GM18511 (cell line): ENCODE data around the gene TRIM15.
A peak's percentile ranks its signal among the peaks of the same experiment; 100 is the strongest.
"Not testable (repeated sequence)": the region's sequence is repeated elsewhere in the genome, so short reads cannot be mapped to it uniquely, and the experiment has no call there.

ENCODE experiments used
- ATAC-seq: cut with Tn5 transposase; IDR thresholded peaks from one replicate; pipeline ENCODE4 v1.9.1; 2021; ENCODE audit warnings: mild to moderate bottlenecking, moderate library complexity; ENCODE audit not compliant: unreplicated experiment

The TRIM15 gene

DNA sequence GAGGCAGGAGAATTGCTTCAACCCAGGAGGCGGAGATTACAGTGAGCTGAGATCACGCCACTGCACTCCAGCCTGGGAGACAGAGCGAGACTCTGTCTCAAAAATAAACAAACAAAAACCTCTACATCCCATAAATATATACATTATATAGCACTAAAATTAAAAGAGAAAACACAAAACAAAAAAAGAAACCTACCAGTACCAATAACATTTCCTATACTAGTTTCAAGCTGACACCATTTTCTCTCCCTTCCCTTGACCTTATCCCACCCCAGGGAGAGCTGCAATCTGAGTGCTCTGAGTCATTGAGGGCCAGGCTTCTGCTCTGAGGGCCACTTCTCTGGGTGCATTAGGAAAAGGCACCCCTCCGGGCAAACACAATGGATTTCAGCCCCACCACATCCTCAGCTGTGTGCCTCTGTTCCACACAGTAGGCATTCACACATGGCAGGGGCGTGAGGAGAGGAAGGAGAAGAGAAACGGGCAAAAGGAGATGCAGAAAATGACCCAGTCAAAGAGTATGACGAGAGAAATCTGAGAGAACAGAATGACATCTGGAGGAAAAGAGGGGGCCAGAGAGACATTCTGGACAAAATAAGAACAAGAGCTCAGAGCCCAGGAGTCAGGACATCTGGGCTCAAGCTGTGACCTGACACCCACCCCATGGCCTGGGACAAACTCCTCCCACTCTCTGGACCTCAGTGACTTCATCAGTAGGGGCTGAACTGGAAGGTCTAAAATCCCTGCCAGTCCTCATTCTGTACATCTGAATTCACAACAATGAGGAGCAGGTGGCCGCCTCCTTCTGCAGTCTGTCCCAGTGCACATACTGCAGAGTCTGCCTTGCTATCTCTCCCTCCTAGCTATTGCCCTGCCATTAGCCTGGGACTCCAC, 31.7 kb downstream of the TRIM15 start:
- no peak for ATAC-seq

DNA sequence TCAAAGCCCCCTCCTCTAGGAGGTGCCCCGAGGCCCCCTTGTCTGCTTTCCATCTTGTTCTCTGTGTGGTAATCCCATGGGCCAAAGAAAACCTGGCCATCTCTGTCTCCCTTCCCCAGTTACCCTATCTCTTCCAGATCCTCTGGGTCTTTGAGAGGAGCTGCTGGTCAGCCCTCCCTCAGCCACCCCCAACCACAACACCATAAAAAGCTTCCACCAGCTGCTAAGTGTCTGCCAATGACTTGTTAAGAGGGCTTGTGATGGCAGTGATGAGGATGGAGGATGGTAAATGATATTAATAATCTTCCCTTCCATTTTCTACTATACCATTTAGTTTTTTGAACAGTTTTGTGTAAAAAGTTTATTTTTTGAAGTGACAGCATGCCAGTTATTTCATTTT, 32.6 kb downstream of the TRIM15 start:
- no peak for ATAC-seq

DNA sequence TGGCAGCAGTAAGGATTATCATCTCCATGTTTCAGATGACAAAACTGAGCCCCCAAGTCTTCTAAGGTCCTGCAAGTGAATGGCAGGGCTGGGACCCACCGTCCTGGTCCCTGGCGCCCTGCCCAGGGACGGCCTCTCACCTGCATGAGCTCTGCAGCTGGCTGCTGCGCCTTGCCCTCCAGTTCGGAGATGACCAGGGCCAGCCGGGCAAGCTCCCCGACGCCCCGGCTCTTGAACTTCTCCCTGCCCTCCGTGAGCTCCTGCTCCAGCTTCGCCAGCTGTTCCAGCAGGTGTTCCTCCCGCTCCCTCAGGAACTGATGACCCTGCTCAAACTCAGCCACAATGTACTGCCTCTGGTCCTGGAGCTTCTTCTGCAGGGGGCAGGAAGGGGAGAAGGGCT, 33.0 kb downstream of the TRIM15 start:
- no peak for ATAC-seq

DNA sequence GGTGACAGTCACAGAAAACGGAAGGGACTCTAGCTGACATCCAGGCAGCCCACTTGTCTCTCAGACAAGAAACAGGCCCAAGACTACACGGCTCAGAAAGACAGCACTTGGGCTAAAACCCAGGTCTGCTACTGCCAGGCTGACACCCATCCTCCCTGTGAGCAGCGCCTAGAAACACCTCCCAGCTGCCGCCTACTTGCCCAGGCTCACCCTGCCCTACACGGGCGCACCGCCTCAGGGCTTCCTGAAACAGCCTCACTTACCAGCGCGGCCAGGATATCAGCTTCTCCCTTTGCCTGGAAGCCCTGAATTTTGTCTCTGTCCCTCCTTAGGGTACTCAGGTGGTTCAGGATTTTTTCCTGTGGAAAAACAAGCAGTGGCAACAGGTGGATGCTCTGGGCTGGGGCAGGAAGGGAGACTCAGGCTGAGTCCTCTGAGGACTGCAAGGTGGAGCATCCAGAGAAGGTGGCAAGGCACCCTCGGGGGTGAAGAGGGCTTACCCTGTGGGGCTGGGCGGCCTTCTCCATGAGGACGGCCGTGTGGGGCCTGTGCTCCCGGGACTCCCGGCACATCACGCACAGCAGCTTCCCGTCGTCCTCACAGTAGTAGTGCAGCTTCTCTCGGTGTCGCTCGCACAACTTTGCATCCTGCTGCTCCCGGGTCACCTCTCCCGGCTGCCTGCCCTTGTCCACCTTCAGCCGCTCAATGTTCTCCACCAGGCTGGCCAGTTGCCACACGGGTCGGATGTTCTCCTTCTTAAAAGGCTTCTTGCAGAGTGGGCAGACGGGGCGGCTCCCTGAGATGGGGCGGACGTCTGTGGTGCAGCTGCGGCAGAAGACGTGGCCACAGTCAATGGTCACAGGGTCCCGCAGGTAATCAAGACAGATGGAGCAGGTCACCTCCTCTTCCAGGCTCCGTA, 35.1 kb downstream of the TRIM15 start:
- no peak for ATAC-seq

DNA sequence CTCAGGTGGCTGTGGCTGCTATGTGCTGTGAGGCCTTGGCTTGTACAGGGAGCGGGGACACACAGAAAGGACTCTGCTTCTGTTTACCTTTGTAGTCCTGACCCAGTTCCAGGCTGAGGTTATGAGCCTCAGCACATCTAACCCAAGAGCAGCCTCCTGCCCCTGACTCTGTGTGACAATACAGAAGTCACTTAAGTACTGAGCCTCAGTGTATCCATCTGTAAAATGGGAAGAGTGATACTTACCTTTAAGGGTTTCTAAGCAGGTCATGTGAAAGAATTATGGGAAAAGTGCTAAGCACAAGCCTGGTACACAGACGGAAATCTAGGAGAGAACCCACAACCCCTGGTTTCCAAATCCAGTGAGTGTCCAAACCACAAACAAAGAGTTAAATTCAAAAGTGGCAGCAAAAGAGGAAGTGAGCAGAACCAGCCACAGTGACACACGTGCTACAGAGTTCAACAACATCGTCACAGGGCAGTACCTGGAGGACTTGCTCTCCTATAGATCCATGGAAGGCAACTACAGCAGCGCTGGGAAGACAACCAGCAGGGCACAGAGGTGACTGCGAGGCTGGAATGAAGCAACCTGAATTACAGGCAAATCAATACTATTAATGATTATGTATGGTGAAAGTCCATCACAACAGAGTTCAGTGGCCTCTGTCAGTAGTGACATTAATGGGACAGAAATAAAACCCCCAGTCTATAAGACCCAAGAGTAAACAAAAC, 37.4 kb downstream of the TRIM15 start:
- ATAC-seq = peak; percentile 72

DNA sequence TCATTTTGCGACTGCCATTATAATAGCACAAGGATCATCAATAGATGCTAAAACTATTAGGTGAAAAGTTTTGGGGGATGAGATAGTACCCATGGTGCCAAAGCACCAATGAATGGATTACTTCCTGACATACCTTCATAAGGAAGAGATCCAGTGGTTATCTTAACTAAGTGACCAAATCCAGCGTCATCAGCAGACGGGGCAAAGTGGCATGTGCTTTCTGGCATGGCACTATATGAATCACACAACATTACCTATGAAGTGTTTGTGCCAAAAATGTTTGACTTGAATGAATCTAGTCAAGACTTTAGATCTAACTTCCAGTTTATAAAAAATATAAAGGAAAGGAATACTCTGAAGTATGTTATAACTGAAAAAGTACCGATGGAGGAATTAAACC, 39.0 kb downstream of the TRIM15 start:
- no peak for ATAC-seq

DNA sequence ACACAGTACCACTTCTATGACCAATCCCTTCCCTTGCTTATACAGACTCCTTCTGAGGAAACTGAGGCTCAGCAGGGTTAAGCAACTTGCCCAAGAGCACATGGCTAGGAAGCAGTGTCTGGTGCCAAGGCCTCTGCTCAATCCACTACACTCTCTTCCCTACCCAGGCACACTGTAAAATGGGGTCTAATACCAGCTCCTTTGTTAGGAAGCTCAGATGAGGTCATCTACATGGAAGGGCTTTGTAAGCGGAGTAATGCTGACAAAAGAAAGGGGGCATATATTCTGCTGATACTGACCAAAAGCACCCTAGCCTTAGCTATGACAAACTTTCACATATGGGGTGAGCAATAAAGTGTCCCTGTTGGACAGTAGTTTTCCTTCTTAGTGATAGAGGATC, 40.8 kb downstream of the TRIM15 start:
- no peak for ATAC-seq

DNA sequence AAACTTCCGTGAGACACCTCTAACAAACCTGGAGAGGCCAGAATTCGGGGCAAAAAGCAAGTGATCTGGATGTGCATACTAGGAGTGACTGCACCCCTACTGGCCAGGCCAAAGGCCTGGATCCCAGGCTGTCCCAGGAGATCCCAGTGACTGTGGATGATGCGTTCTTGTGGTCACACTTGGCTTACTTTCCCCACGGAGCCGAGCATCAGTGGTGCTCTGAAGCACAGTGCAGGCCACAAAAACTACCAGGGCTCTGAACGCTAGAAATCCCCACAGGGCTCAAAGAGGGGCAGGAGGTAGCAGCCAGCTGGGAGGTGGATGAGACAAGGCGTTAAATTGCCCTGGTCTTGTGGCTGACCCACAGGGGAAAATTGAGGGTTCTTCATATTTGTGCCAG, 42.8 kb downstream of the TRIM15 start:
- ATAC-seq = no peak

DNA sequence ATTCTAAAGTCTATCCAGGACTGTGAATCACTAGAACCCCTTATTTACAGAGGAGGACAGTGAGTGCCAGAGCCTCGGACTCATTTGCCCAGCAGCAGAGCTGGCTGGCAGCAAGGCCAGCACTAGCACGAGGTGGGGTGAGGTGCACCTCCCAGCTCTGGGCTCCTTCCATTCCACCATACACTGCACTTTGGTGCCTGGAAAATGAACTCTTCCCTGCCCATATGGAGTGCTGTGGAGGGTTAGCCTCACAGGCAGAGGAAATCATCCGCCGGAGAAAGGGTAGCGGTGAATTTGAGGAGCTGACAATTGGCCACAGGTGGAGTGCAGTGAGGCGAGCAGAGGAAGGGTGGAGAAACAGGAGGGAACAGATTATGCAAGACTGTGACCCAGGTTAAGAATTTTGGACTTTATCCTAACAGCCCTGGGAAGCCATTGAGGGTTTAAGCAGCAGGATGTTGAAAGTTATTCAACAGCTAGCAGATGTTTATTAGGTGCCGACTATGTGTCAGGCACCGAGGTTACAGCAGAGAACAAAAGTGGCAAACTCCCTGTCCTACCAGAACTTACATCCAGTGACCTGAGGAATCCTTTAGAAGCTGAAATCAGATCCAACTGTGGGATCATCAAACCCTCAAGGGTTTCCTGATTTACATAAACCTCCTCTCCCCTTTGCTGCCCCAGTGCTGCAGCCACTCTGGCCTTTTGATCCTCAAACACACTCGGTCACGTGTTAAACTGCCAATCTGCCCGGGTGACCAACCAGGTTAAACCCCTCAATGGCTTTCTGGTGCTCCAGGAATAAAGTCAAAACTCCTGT, 43.7 kb downstream of the TRIM15 start:
- no peak for ATAC-seq

DNA sequence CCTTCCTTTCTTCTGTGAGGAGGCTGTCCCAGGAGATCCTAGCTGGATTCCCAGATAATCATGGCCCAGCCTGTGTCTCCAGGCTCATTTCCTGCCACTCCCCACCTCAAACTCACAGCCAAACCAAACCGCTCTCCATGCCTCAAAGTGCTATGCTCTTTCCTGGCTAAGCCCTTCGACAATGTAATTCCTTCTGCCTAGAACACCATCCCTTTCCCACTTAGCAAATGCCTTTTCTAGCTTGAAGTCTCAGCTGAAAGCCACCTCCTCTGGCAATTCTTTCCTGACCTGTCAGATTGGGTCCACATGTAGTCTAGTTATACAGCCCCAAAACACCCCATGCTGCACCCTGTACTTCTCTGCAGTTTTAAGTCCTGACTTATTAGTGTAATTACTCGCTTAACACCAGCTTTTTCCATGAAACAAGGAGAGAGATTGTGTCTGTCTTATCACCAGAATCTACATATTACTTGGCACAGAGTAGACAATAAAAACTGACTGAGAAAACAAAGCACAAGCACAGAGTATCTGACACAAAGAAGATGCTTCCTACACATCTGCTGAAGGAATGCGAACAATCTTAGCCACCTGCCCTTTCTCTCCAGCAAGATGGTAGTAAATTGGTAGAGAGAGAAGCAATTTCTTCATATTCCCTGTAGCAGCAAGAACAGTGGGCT, 44.4 kb downstream of the TRIM15 start:
- ATAC-seq = no peak

DNA sequence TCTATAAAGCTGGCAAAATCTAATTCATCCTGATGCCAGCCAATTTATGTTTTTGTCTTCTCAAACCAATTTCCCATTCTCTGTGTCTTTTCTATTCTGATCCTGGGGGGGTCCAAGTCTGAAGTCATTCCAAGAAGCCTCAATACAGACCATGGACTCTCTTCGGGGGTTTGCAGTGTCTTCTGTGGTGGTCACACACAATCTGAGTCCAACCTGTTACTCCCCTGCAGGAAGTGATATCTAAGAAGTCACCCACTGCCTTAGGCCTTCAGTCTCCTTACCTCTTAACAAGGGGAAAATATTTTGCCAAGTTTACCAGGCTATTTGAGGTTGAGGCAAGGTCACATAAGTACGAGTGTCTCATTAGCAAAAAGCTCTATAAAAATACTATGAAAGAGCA, 48.0 kb downstream of the TRIM15 start:
- no peak for ATAC-seq

DNA sequence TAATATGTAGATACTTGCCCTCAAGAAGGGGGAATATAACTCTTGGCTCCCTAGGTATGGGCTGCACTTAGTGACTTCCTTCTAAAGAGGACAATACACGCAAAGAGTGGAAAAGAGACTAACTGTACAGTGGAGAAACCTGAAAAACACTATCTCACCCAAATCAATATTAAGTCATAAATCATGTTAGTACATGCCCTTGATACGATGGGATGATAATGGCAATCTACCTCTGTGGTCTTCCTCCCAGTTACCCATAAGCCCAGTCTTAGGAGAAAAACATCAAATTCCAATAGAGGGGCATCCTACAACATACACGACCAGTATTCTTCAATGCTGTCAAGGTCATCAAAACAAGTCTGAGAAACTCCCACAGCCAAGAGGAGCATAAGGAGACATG, 48.6 kb downstream of the TRIM15 start:
- ATAC-seq = no peak

DNA sequence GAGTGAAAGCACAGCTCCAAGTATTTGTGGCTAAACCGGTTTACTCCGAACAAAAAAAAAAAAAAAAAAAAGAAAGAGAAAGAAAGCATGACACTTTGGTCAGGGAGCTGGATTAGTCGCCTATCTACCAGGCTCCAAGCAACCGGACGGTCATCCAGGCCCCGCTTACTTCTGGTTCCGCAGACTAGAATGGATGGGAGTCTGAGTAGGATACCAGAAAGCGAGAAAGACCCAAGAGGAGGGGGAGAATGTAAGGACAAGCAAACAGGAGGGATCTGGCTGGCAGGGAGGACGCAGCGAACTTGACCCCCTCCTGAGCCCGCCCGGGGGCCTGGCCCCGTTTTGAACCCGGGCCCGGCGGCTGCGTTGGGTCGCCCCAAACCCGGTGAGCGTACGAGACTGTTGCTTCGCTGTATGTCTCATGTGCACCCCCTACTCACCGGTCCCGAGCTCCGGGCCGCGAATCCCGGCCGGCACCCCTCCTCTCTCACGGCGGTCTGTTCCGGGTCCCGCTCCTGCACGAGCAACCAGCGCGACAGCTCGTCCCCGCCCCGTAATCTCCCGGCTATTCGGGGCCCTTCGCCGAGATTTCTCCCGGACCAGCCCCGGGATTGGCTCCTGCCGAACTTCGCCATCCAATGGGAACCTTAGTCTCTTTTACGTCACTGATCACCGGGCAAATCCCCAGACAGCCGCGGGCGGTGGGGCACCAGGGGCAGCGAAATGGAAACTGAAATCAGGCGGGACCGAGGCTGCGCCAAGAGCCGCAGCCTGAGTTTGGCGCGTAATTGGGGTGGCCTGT, 49.7 kb downstream of the TRIM15 start, which contains the start of gene TRIM26:
TSS of gene TRIM26 (minus strand) at position 542 of the 802 bp plus-strand sequence. CDS start 14,303 bp downstream, outside the sequence.
- ATAC-seq = peak; percentile 83

DNA sequence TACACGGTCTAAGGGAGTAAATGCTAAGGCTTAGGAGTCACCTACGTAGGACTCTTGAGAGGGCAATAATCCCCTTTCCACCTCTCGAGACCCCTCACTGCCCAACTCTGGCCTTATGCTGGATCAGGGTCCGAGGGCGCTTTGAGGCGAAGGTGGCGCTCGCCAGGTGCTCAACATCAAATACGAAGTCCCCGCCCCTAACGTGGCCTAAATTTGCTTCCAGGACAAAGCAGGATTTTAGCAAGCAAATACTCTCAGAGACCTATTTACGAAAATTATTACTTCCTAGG, 50.3 kb downstream of the TRIM15 start:
- ATAC-seq = no peak

DNA sequence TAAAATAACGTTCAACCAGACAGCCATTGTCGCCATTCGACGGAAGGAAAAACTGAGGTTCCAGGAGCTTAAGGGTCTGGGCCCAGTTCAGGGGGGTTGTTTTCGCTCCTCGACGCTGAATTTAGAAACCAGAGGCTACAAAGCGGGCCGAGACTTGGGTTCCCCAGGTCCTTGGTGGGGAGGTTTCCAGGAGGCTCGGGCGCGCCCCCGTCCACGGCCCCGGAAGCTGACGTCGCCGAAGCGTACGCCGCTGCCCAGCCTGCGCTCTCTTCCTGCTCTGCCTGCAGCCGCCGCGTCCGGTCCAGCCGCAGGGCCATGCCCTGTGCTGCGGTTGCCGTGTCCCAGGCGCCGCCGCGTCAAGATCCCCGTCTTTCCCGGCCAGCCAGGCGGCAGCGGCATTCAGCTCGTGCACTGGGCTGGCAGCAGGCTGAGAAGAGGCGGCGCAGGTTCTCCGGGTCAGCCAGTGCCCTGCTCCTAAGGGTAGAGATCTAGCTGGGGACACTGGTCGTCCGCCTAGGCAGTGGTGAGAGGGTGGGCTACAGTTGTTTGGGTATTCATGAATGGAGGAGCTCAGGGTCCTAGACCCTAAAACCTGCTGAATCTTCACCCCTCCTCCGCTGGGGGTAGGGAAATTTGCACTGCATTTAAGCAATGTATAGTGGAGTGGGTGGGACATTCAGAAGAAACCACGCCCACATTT, 50.8 kb downstream of the TRIM15 start:
- ATAC-seq = peak; percentile 73

DNA sequence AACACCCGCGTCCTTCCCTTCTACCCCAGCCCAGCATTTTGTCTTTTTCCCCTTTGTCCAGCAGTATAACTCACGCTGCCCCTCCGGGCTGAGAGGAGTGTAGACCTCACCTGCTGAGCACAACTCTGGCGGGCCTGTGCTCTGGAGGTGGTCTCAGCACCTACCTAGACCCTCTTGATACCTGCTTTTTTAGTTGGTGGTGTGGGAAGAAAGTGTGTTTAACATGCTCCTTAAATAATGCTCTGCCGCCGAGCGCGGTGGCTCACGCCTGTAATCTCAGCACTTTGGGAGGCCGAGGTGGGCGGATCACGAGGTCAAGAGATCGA, 51.3 kb downstream of the TRIM15 start:
- no peak for ATAC-seq

DNA sequence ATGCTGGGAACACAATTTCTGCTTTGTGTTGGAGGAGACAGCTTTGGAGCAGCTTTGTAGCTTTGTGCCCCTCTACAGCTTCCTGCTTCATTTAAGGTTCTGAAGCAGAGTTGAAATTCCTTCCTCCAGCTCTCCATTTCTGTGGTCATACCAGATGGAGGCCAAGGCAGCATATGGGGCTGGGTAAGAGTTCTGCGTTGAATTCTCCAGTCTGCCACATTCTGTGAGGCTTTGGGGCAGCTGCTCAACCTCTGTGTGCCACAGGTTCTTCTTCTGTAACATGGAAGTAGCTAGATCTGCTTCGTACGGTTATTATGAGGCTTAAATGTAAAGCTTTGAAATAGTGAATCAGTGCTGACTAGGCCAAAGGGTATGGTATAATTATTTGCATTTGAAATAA, 52.8 kb downstream of the TRIM15 start:
- ATAC-seq = no peak

DNA sequence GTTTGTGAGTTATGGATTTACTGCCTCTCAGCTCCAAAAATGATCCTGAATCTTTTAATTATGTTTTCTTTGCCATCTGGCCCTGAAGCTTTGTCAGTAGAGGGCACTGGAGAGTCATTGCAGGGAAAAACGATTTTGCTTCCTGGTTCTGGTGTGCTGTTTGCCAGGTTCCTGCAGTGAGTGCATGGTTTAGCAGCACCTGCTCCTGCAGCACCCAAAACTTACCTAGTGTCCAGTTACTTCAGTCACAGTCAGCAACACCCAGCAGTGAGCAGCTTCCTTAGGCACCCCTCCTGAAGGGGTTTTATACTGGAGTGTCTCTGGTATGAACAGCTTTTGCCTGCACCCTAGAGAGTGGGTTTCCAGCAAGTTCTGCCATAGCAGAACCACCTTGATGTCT, 55.9 kb downstream of the TRIM15 start:
- ATAC-seq = no peak

DNA sequence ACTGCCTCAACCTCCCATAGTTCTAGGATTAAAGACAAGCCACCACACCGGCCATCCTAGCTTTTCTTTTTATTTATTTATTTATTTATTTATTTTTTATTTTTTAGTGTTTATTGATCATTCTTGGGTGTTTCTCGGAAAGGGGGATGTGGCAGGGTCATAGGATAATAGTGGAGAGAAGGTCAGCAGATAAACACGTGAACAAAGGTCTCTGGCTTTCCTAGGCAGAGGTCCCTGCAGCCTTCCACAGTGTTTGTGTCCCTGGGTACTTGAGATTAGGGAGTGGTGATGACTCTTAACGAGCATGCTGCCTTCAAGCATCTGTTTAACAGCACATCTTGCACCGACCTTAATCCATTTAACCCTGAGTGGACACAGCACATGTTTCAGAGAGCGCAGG, 58.0 kb downstream of the TRIM15 start:
- not testable (repeated sequence) for ATAC-seq
